T-cell (primary cell): ENCODE data around the gene ZNF181. TPM values are rescaled to one million over a fixed set of nuclear protein-coding genes. Genes with fewer than 3 reads are reported as not detected.
"Not testable (repeated sequence)": the region's sequence is repeated elsewhere in the genome, so short reads cannot be mapped to it uniquely, and the experiment has no call there.

Experiments
- ATAC-seq, 4 experiments: fragments of 200-7000 bp in 3 of 4; fragments of 150-1000 bp in 1 of 4; cut with Tn5 transposase; replicated peaks in 1 of 4; 1 replicate in 3 of 4; 2 replicates in 1 of 4; pipeline ENCODE4 v1.10.0; 2021; ENCODE audit warnings: moderate library complexity in 3 of 4, mild to moderate bottlenecking in 2 of 4, moderate number of reproducible peaks in 1 of 4
- CTCF ChIA-PET, 2 donors: fragments of 300-600 bp; sonication (Branson Sonifier 250); formaldehyde crosslinking; loops; one replicate each; lab custom pipeline; 2022; ENCODE audit warnings: antibody characterized with exemption in 2 of 2; lab: Charles Lee
- POLR2A ChIA-PET, 2 donors: fragments of 300-600 bp; sonication (Branson Sonifier 250); formaldehyde crosslinking; loops; one replicate each; lab custom pipeline; 2022; ENCODE audit warnings: antibody characterized with exemption in 2 of 2; lab: Charles Lee
- DNase-seq, 35 experiments: peaks; one replicate each; pipeline versions ENCODE4 v3.0.0 to v3.0.0-alpha.2; 2013 to 2023
- H3K27ac ChIP-seq: one replicate; pipeline ENCODE4 v1.5.1; 2013; ENCODE audit warnings: low read length
- H3K27me3 ChIP-seq, 2 experiments: replicated peaks in 1 of 2; 1 replicate in 1 of 2; 2 replicates in 1 of 2; pipeline versions ENCODE4 v1.6.1 to v1.7.0; 2013; ENCODE audit warnings: low read length in 1 of 2, mixed read lengths in 1 of 2; ENCODE audit not compliant: control insufficient read depth in 2 of 2, insufficient read depth in 2 of 2; ENCODE audit errors: extremely low read depth in 1 of 2
- H3K36me3 ChIP-seq, 2 donors: 1 replicate in 1 of 2; 2 replicates in 1 of 2; pipeline versions ENCODE4 v1.6.1 to v1.7.0; 2013; ENCODE audit warnings: low read length in 1 of 2; ENCODE audit not compliant: control insufficient read depth in 2 of 2, insufficient read depth in 1 of 2; ENCODE audit errors: extremely low read depth in 1 of 2
- H3K4me1 ChIP-seq, 2 experiments: 1 replicate in 1 of 2; 2 replicates in 1 of 2; pipeline versions ENCODE4 v1.6.1 to v1.7.0; 2013; ENCODE audit warnings: low read length in 2 of 2, mixed read lengths in 1 of 2; ENCODE audit not compliant: insufficient read depth in 2 of 2, control insufficient read depth in 1 of 2; ENCODE audit errors: extremely low read depth in 1 of 2
- H3K4me3 ChIP-seq, 2 donors: 1 replicate in 1 of 2; 2 replicates in 1 of 2; pipeline versions ENCODE4 v1.5.1 to v1.7.0; 2013; ENCODE audit warnings: mild to moderate bottlenecking in 2 of 2, low read length in 1 of 2, moderate library complexity in 1 of 2; ENCODE audit not compliant: control insufficient read depth in 1 of 2; ENCODE audit errors: extremely low read depth in 1 of 2
- H3K9me3 ChIP-seq: 2 replicates; pipeline ENCODE4 v1.7.0; 2013
- H3K27ac Mint-ChIP-seq, 2 donors: one replicate each; pipeline ENCODE4 v1.8.0; 2020 to 2021; ENCODE audit warnings: mild to moderate bottlenecking in 2 of 2, mixed read lengths in 2 of 2
- H3K27me3 Mint-ChIP-seq, 2 donors: one replicate each; pipeline ENCODE4 v1.8.0; 2021 to 2022; ENCODE audit warnings: mixed read lengths in 2 of 2
- H3K36me3 Mint-ChIP-seq: one replicate; pipeline ENCODE4 v1.8.0; 2021; ENCODE audit warnings: mixed read lengths
- H3K4me1 Mint-ChIP-seq, 3 donors: one replicate each; pipeline ENCODE4 v1.8.0; 2020 to 2022; ENCODE audit warnings: mixed read lengths in 3 of 3, mild to moderate bottlenecking in 1 of 3
- H3K4me3 Mint-ChIP-seq, 3 donors: one replicate each; pipeline ENCODE4 v1.8.0; 2020 to 2022; ENCODE audit warnings: mild to moderate bottlenecking in 3 of 3, mixed read lengths in 3 of 3, moderate library complexity in 3 of 3
- H3K9me3 Mint-ChIP-seq, 3 donors: one replicate each; pipeline ENCODE4 v1.8.0; 2020 to 2022; ENCODE audit warnings: mixed read lengths in 3 of 3
- WGBS: methylation state at CpG from one replicate; pipeline ENCODE4 v1.1.5; 2013; ENCODE audit warnings: missing lambda C conversion rate; ENCODE audit not compliant: insufficient coverage; 5-methylcytosine and 5-hydroxymethylcytosine counted together
- total RNA-seq, 35 experiments: library from RNA in 6 of 35; stranded (reverse) in 6 of 35; fragments of 120-200 nt in 1 of 35; gene quantifications; one replicate each; pipeline versions ENCODE4 v1.2.1 to v1.2.4 and lab custom pipeline; 2013 to 2026

ZNF181 gene
- total RNA-seq, result 10 to 100 TPM in 3 of 5 donors, 1 to 10 TPM in 2; 4.5 to 22.9 (median 17.7) TPM
- 25.4 TPM for total RNA-seq (2013)
- 11.1 to 76.0 (median 26.3) reads per million in 29 experiments for total RNA-seq (lab: John Stamatoyannopoulos, UW)

DNA sequence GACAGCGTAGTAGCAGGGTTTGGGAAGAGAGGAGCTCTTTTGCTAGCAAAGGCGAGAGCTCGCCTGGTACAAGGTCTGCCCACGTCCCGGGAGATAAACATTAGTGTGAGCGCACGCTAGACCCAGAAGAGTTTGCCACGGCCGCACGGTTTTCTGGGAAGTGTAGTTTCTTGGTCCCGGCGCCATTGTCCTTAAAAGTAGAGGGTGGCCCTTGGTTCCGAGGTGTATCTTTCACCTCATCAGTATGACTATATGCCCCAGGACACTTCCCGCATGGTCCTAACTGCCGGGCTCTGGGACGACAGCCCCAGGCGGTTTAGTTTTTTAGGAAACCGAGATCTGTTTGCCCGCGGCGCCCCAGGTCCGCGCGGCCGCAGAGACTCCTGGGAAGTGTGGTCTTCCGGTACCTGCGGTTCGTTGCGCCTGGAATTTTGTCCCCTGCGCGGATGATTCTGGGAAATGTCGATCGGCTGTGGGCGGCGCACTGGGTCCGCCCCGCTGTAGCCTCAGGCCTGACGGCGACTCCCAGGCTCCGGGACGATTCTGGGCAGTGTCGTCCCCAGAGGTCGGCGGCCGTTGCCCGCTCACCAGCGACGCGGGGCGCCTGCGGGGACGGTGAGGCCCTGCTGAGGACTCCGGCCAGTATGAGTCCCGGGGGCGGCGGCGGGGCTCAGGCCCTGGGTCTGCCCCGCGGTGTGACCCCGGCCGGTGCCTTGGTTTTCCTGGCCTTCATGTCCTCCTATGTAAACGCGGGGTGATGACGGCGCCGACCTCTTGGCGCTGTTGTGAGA is at the start of gene ZNF181:
Gene ZNF181 (plus strand): TSS at position 498 of the 791 bp plus-strand sequence. CDS start 795 bp downstream, outside the sequence.
- WGBS, result under 1% methylated on average over 60 of the region's 67 CpGs
- ChIA-PET POLR2A (interaction anchor here (0.6 to 1.0 kb wide), 2 partner anchors 50 to 57 kb away, joined by 3 to 12 read pairs; partner anchors contain the start of genes SCGB2B2 (in 1 of the 2) and ZNF302 (in 1 of the 2)), CTCF (no interaction called here)
- ATAC-seq (peak; percentile 87 to 91 (median 90)), DNase-seq (peak; percentile 63 to 87 (median 77))
- peaks cover 7 to 9% of the 10 kb centered on the region in 2 donors for H3K36me3 ChIP-seq
- Mint-ChIP-seq H3K36me3 (peaks cover 33% of the 10 kb centered on the region), H3K4me3 (peak within 1 kb of the TSS; percentile 94 to 96 (median 94)), H3K27me3 (peaks cover 2 to 3% of the 10 kb centered on the region in 2 donors), H3K9me3 (peaks cover 6 to 14% (median 14%) of the 10 kb centered on the region in 3 donors), H3K4me1 (peaks cover 25 to 36% (median 30%) of the 10 kb centered on the region in 3 donors), H3K27ac (peak within 1 kb of the TSS; percentile 97 to 98)
- H3K27me3 ChIP-seq, result peaks cover 0 to 4% of the 10 kb centered on the region in 2 experiments
- H3K27ac ChIP-seq, result peak within 1 kb of the TSS; percentile 74
- H3K4me1 ChIP-seq, result peaks cover 10 to 29% of the 10 kb centered on the region in 2 experiments
- H3K4me3 ChIP-seq, result peak within 1 kb of the TSS; percentile 82 to 97
- H3K9me3 ChIP-seq, result peaks cover 6% of the 10 kb centered on the region

DNA sequence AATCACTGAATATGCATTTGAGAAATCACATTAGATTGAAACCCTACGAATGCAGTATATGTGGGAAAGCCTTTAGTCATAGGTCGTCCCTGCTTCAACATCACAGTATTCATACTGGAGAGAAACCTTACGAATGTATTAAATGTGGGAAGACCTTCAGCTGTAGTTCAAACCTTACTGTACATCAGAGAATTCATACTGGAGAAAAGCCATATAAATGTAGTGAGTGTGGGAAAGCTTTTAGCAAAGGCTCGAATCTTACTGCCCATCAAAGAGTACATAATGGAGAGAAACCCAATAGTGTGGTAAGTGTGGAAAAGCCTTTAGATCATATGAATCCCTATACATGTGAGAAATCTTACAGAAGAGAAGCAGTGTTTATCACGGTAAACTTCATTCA is 48.8 kb upstream of the ZNF181 start:
- H3K27me3 Mint-ChIP-seq, H3K4me1 ChIP-seq, H3K4me3 ChIP-seq, H3K27ac Mint-ChIP-seq, H3K4me1 Mint-ChIP-seq, POLR2A ChIA-PET, ATAC-seq, H3K27ac ChIP-seq, H3K27me3 ChIP-seq, H3K4me3 Mint-ChIP-seq, DNase-seq: not testable (repeated sequence)
- WGBS, result no CpG with 5 or more reads among the region's 5 CpGs
- peaks cover 10 to 74% (median 58%) of the 10 kb centered on the region in 3 donors for H3K9me3 Mint-ChIP-seq
- H3K36me3 Mint-ChIP-seq, result peaks cover 59% of the 10 kb centered on the region
- Histone ChIP-seq H3K9me3 (peaks cover 21% of the 10 kb centered on the region), H3K36me3 (peaks cover 0 to 29% of the 10 kb centered on the region in 2 donors)
- CTCF ChIA-PET, result interaction anchor here in 1 of 2 donors (0.6 kb wide), 1 partner anchor 46 kb away, joined by 3 read pairs; no protein-coding TSS in a partner anchor

DNA sequence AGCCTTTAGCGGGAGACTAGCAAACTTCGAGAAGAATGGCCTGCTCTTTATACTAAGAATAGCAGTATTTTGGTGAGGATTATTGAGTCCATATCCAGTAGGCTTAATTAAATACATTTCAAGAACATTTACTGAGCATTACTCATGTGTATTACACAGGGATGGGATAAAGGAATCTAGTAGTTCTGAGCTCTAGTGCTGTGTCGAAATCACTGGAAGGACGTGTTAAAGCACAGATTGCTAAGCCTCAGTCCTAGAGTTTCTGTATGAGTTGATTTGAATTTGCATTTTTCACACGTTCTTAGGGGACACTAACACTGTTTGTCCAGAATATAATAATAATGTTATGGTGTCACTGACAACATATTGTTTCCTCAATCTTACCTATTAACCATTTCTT is 47.6 kb upstream of the ZNF181 start:
- no peak overlapping the region for H3K4me3 Mint-ChIP-seq
- peaks cover 49% of the 10 kb centered on the region for H3K36me3 Mint-ChIP-seq

DNA sequence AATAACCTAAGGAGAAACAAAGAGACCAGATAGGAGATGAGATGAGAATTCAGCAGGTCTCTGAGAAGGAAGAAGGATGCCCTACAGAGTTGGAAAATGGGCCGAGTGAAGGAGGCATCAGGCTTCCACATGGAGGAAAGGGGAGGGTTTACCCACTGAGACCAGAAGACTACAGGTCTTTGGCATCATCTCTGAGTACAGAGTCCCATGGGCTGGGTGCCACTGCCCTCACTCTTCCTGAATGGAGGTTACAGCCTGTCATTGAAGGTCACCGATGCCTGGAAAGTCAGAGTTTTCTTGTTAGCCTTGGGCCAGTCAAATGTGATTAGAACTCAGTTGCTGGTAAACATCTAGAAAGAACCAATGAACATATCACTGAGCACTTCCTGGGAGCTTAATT is 46.7 kb upstream of the ZNF181 start:
- ChIA-PET POLR2A (no interaction called here), CTCF (no interaction called here)
- Histone ChIP-seq H3K27ac (no peak overlapping the region), H3K9me3 (peaks cover 21% of the 10 kb centered on the region), H3K4me1 (no peaks in the 10 kb centered on the region), H3K4me3 (peak overlapping the region in 1 of 2 donors; percentile 23), H3K36me3 (peaks cover 0 to 16% of the 10 kb centered on the region in 2 donors), H3K27me3 (no peaks in the 10 kb centered on the region)
- H3K4me3 Mint-ChIP-seq, result no peak overlapping the region
- 70% methylated on average over 2 of the region's 2 CpGs for WGBS
- ATAC-seq (no peak), DNase-seq (no peak)
- peaks cover 40% of the 10 kb centered on the region for H3K36me3 Mint-ChIP-seq
- no peak overlapping the region for H3K27ac Mint-ChIP-seq
- H3K27me3 Mint-ChIP-seq, result peaks cover 7 to 17% of the 10 kb centered on the region in 2 donors
- H3K4me1 Mint-ChIP-seq, result no peaks in the 10 kb centered on the region
- peaks cover 10 to 69% (median 58%) of the 10 kb centered on the region in 3 donors for H3K9me3 Mint-ChIP-seq

More for the DNA sequence above, 47.6 kb upstream of the ZNF181 start:
- no peak overlapping the region for H3K27ac Mint-ChIP-seq
- H3K4me1 Mint-ChIP-seq, result no peaks in the 10 kb centered on the region
- H3K9me3 Mint-ChIP-seq, result peaks cover 10 to 73% (median 60%) of the 10 kb centered on the region in 3 donors
- peaks cover 0 to 20% of the 10 kb centered on the region in 2 donors for H3K36me3 ChIP-seq
- ChIA-PET POLR2A (no interaction called here), CTCF (no interaction called here)
- ATAC-seq (no peak), DNase-seq (no peak)
- no peaks in the 10 kb centered on the region for H3K27me3 ChIP-seq
- H3K4me3 ChIP-seq, result no peak overlapping the region
- H3K27me3 Mint-ChIP-seq, result peaks cover 3 to 8% of the 10 kb centered on the region in 2 donors
- no peak overlapping the region for H3K27ac ChIP-seq
- 100% methylated on average over 2 of the region's 5 CpGs for WGBS
- peaks cover 21% of the 10 kb centered on the region for H3K9me3 ChIP-seq
- no peaks in the 10 kb centered on the region for H3K4me1 ChIP-seq

DNA sequence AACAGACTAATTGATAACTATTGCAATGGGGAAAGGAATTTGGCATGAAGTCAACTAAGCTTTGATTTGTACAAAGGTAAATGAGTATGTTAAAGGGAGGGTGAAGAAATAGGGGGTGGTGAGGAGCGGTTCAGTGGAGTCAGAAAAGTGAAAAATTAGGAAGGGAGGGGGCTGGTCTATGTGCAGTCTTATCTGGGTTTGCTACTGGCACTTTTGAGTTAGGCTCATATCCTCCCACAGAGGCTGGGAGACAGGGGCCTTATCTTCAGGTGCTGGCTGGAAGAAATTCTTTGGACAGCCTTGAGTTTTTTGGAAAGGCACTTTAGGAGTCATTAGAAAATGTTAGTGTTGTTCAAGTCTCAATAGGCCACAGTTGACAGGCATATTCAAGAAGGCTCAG is 45.5 kb upstream of the ZNF181 start:
- ChIA-PET CTCF (no interaction called here), POLR2A (interaction anchor here in 1 of 2 donors (0.7 kb wide), 1 partner anchor 153 kb away, joined by 3 read pairs; no protein-coding TSS in a partner anchor)
- WGBS, result no CpG with 5 or more reads among the region's 1 CpG
- peaks cover 10 to 70% (median 52%) of the 10 kb centered on the region in 3 donors for H3K9me3 Mint-ChIP-seq
- Histone ChIP-seq H3K27me3 (peaks cover 0 to 3% of the 10 kb centered on the region in 2 experiments), H3K9me3 (peaks cover 21% of the 10 kb centered on the region), H3K4me1 (no peaks in the 10 kb centered on the region), H3K36me3 (peaks cover 0 to 4% of the 10 kb centered on the region in 2 donors), H3K27ac (no peak overlapping the region), H3K4me3 (no peak overlapping the region)
- no peak overlapping the region for H3K27ac Mint-ChIP-seq
- ATAC-seq, result no peak
- H3K4me1 Mint-ChIP-seq, result no peaks in the 10 kb centered on the region
- H3K4me3 Mint-ChIP-seq, result no peak overlapping the region
- DNase-seq, result no peak
- peaks cover 19 to 28% of the 10 kb centered on the region in 2 donors for H3K27me3 Mint-ChIP-seq
- H3K36me3 Mint-ChIP-seq, result peaks cover 28% of the 10 kb centered on the region

DNA sequence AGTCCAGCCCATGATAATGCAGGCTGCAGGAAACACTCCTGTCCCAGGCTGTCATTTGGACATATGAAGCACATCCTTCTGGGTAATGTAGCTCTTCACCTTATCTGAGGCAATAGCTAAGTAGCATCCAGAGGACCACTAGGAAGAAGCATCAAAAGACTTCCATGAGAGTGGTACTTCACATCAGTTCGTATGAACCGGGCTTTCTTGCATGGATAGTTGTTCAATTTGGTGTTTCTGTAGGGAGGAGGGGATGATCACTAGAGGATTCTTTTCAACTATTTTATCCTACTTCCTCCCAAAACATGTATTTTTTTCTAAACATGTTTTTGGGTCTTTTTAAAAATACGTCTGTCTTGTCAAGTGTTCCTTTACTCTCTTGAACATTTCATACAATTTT is 43.7 kb upstream of the ZNF181 start:
- DNase-seq, result no peak
- H3K36me3 ChIP-seq, result no peaks in the 10 kb centered on the region
- ChIA-PET POLR2A (no interaction called here), CTCF (no interaction called here)
- H3K36me3 Mint-ChIP-seq, result peaks cover 17% of the 10 kb centered on the region
- H3K27me3 Mint-ChIP-seq, result peaks cover 24 to 36% of the 10 kb centered on the region in 2 donors
- peaks cover 10 to 66% (median 45%) of the 10 kb centered on the region in 3 donors for H3K9me3 Mint-ChIP-seq
- no peak for ATAC-seq
- no peaks in the 10 kb centered on the region for H3K4me1 ChIP-seq
- H3K27ac Mint-ChIP-seq, result no peak overlapping the region
- no peak overlapping the region for H3K4me3 ChIP-seq
- H3K27ac ChIP-seq, result no peak overlapping the region
- H3K4me1 Mint-ChIP-seq, result no peaks in the 10 kb centered on the region
- no CpG with 5 or more reads among the region's 3 CpGs for WGBS
- no peak overlapping the region for H3K4me3 Mint-ChIP-seq
- H3K9me3 ChIP-seq, result peaks cover 16% of the 10 kb centered on the region
- H3K27me3 ChIP-seq, result peaks cover 0 to 8% of the 10 kb centered on the region in 2 experiments
